NCI-H146 treated with DMSO at 0.1 percent for 48 hours (cell line): ENCODE results near the gene VEGFB.

Experiments
- DNase-seq: peaks from one replicate; lab custom pipeline; 2025; ENCODE audit not compliant: unreplicated experiment; lab: John Stamatoyannopoulos, UW

Gene VEGFB

GRCh38 chr11:64258946-64259532 lies 24.7 kb downstream of the VEGFB start:
- no peak for DNase-seq

GRCh38 chr11:64259533-64260067 lies 25.2 kb downstream of the VEGFB start:
- no peak for DNase-seq

- no peak for DNase-seq
Observed at GRCh38 chr11:64260147-64260708, 25.8 kb downstream of the VEGFB start.

DNA sequence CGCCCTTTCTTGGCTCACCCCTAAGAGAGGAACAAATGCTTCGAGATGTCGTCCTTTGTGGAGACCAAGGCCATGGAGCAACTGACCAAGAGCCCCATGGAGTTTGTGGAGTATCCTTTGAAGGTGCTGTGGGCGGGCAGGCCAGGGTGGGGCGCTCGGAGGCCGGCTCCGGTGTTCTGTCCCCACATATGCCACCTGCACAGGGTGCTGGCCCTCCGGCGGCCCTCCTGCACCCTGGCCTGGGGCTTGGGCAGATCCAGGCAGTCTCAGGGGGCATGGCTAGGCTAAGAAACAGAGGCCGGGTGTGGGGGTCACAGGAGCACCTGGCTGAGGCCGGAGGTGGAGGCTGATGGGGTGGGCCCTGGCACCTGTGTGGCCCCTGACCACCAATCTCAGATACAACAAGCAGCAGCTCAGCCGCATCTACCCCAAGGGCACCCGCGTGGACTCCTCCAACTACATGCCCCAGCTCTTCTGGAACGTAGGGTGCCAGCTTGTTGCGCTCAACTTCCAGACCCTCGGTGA lies 27.2 kb downstream of the VEGFB start:
- no peak for DNase-seq

GRCh38 chr11:64262271-64263002 lies 28.1 kb downstream of the VEGFB start:
- DNase-seq = no peak

DNA sequence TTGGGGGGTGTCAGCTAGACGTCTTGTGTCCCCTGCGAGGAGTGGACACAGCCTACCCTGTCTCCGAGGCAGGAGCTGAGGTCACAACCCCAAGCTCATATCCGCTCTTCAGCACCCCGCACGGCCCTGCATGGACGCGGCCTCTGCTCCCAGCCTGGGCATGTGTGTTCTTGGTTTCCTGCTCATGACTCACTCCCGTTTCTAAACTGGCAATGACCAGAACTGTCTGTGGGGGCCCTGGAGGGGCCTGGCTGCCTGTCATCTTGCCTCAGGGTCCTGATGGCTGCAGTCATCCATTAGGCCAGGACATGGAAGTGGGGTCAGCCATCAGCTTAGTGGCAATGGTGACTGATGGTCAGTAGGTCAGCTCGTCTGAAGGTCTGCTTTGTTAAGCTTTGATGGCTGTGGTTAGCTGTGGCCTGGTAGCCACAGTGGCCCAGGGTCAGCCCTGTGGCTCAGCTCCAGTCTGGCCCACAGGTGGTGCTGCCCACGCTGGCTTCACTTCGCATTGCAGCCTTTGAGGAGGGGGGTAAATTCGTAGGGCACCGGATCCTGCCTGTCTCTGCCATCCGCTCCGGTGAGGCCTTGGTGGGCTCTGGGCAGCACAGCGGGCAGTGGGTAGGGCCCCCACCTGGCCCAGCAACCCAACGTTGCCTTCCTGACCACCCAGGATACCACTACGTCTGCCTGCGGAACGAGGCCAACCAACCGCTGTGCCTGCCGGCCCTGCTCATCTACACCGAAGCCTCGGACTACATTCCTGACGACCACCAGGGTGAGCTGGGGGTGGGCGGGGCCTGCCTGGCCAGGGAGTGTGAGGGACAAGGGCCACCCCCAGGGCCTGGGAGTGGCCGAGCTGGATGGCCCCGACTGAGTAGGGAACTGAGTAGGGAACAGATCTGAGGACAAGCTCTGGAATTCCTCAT lies 28.9 kb downstream of the VEGFB start:
- no peak for DNase-seq

- no peak for DNase-seq
Observed at GRCh38 chr11:64263947-64264317, 29.5 kb downstream of the VEGFB start.

- DNase-seq = no peak
Observed at GRCh38 chr11:64264371-64264852, 30.0 kb downstream of the VEGFB start.

- peak; percentile 48 for DNase-seq
Observed at GRCh38 chr11:64265176-64266160, 31.1 kb downstream of the VEGFB start.

GRCh38 chr11:64266339-64266738 lies 32.0 kb downstream of the VEGFB start:
- DNase-seq = no peak

DNA sequence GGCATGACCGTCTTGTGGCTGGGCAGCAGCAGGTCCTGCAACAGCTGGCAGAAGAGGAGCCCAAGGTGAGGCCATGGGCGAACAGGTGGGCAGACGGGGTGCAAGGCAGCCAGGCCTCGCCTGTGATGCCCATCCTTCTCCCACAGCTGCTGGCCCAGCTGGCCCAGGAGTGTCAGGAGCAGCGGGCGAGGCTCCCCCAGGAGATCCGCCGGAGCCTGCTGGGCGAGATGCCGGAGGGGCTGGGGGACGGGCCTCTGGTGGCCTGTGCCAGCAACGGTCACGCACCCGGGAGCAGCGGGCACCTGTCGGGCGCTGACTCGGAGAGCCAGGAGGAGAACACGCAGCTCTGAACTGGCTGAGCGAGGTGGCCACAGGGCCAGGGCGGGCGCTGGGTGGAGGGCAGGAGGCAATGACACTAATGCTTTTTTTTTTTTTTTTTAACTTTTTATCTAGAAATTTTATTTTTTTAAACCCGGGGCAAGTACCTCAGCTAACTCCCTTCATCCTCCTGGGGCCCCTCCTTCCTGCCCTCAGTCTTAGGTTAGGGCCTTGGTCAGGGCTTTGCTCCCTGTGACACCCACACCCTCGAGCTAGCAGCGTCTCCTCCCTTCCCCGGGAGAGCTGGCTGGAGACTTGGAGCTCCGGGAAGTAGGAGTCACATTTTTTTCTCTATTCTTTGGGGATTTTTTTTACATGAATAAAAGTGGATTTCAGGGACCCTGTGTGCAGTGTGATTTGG lies 33.0 kb downstream of the VEGFB start:
- no peak for DNase-seq

DNA sequence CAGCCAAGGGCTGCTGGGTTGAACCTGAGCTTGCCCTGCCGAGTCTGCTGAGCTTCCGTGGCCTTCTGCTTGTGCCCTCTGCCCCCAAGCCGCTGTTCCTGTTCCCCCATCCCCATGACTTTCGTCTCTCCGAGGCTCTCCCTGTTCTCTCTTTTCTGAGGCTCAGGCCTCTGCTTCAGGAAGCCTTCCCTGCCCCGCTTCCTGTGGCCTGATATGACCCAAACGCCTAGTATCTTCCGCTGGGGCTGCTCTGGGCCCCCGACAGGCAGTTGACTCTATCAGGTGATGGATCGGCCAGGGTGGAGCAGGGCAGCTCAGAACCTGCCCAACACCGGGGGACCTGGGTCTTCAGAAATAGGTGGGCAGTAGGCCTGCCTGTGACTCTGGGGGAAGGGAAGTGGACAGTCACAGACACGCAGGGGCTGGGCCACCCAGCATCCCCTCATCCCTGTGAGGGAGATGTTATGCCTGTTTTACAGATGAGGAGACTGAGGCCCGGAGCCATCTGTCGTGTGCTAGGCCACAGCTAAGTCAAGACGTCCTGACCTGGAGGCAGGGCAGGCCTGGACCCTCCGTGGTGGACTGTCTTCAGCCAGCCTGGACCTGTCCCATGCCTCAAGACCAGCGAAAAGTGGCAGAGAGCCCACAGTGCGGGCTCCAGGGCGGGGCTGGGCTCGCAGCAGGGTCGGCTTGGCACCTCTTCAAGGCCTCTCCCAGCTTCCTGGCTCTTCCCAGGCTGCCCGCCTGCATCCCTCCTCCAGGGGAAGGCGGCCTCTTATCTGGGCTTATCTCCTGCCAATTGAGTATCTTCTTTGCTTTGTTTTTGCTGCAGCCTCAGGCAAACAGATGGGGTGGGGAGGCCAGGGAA lies 33.9 kb downstream of the VEGFB start:
- DNase-seq = peak; percentile 70

GRCh38 chr11:64268893-64269539 lies 34.6 kb downstream of the VEGFB start:
- DNase-seq = no peak

DNA sequence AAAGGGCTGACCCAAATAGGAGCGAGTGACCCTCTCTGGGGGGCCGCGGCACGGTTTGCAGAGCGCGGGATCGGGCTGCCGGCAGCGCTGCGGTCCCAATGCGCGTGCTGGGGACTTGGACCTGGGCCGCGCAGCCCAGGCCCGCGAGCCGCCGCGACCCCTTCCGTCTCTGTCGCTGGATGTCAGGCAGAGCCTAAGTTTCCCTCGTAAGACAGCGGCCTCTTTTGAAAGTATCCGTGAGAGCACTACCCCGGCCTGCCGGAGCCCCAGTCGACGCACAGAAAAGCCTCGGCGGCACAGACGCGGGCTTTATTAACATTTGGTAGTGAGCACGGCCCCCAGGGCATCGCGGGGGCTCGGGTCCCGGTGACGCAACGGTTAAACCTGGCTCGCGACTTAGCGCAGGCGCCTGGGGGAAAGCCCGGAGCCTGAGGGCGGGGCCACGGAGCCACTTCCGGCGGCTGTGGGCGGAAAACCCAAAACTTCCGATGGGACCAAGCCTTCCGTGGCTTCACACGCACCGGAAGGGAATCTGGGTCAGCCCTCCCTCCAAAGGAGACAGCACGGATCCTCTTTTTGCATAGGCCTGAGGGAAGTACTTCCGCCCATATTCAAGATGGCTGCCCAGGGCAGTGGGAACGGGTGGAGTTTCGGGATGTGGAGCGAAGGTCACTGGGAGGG lies 35.3 kb downstream of the VEGFB start:
- peak; percentile 96 for DNase-seq

GRCh38 chr11:64275031-64275800 lies 40.8 kb downstream of the VEGFB start:
- DNase-seq = no peak

GRCh38 chr11:64275841-64276240 lies 41.5 kb downstream of the VEGFB start:
- no peak for DNase-seq
